ENCODE results near the gene RNF111. TPM values are rescaled to one million over a fixed set of nuclear protein-coding genes. Genes with fewer than 3 reads are reported as not detected.

RNF111 gene
- total RNA-seq, 1 experiment from 2014 or later: 22.4 TPM

- TF ChIP-seq ZNF416 (CRISPR knock-in tag; IDR thresholded peaks at IDR 0.05): no peak
- DNase-seq (ENCODE audit: low spot score) (no peak), ATAC-seq (no peak)
- no peak overlapping the region for H3K4me3 Mint-ChIP-seq
- H3K9me3 Mint-ChIP-seq: no peaks in the 10 kb centered on the region
- ChIA-PET CTCF (no interaction called here), POLR2A (no interaction called here)
- peaks cover 24% of the 10 kb centered on the region for H3K36me3 Mint-ChIP-seq
- no peaks in the 10 kb centered on the region for H3K27me3 Mint-ChIP-seq (ENCODE audit: low read depth)
- H3K4me1 Mint-ChIP-seq: no peaks in the 10 kb centered on the region
- no peak overlapping the region for H3K27ac Mint-ChIP-seq
Observed at GRCh38 chr15:59096429-59096828, 109.0 kb downstream of the RNF111 start.

GRCh38 chr15:59099162-59099685, 111.8 kb downstream of the RNF111 start:
- Mint-ChIP-seq H3K4me1 (peaks cover 2% of the 10 kb centered on the region; the same call in 1 of the 2 replicates), H3K9me3 (no peaks in the 10 kb centered on the region), H3K27ac (peak overlapping the region; percentile 63), H3K4me3 (no peak overlapping the region), H3K36me3 (peaks cover 12% of the 10 kb centered on the region), H3K27me3 (ENCODE audit: low read depth) (no peaks in the 10 kb centered on the region)
- TF ChIP-seq ZNF281 (CRISPR knock-in tag; IDR thresholded peaks at IDR 0.05): no peak
- no peak for TF ChIP-seq PREB (CRISPR knock-in tag; IDR thresholded peaks at IDR 0.05; ENCODE audit: borderline replicate concordance)
- no peak for TF ChIP-seq SMAD4 (CRISPR knock-in tag; IDR thresholded peaks at IDR 0.05)
- no peak for TF ChIP-seq NR3C1 (CRISPR knock-in tag; conservative IDR thresholded peaks at IDR 0.05; ENCODE audit: low read depth)
- no peak for TF ChIP-seq AR (CRISPR knock-in tag; IDR thresholded peaks at IDR 0.05)
- TF ChIP-seq EMX1 (CRISPR knock-in tag; IDR thresholded peaks at IDR 0.05): no peak
- no peak for TF ChIP-seq MLX (CRISPR knock-in tag; IDR thresholded peaks at IDR 0.05)
- no peak for TF ChIP-seq IRF1 (CRISPR knock-in tag; IDR thresholded peaks at IDR 0.05)
- TF ChIP-seq ZNF532 (CRISPR knock-in tag; IDR thresholded peaks at IDR 0.05; ENCODE audit: borderline replicate concordance): no peak
- ChIA-PET CTCF (no interaction called here), POLR2A (no interaction called here)
- ATAC-seq (no peak), DNase-seq (ENCODE audit: low spot score) (no peak)

All from WTC11 (cell line).